ENCODE measurements around the gene TMEM134.

GRCh38 chr11:67456068-67456705, 12.9 kb downstream of the TMEM134 start:
- TF ChIP-seq CTCF (IDR thresholded peaks at IDR 0.05; ENCODE audit: insufficient read depth, low read depth, low read length) (no peak), EZH2 (IDR thresholded peaks at IDR 0.05; ENCODE audit: insufficient read depth, low read length) (no peak)
